Muscle of leg (tissue), 11 donors: Measurements from ENCODE around the gene TRMT2A. TPM values are rescaled to one million over a fixed set of nuclear protein-coding genes. Genes with fewer than 3 reads are reported as not detected.
A peak's percentile ranks its signal among the peaks of the same experiment; 100 is the strongest.

Experiments used
- DNase-seq: peaks from one replicate; pipeline ENCODE4 v3.0.0; 2013
- H3K27ac ChIP-seq: one replicate; pipeline ENCODE4 v1.5.1; 2013; ENCODE audit warnings: mild to moderate bottlenecking, low read length, control low read depth
- H3K27me3 ChIP-seq: one replicate; pipeline ENCODE4 v1.6.1; 2013; ENCODE audit warnings: low read length; ENCODE audit not compliant: control insufficient read depth, insufficient read depth
- H3K36me3 ChIP-seq: one replicate; pipeline ENCODE4 v1.6.1; 2013; ENCODE audit warnings: low read length; ENCODE audit not compliant: control insufficient read depth, insufficient read depth
- H3K4me1 ChIP-seq: one replicate; pipeline ENCODE4 v1.6.1; 2013; ENCODE audit warnings: low read length; ENCODE audit not compliant: control insufficient read depth, insufficient read depth
- H3K4me3 ChIP-seq: one replicate; pipeline ENCODE4 v1.5.1; 2013; ENCODE audit warnings: low read length, control low read depth
- H3K9me3 ChIP-seq: replicated peaks from 2 replicates; pipeline ENCODE4 v1.6.1; 2013; ENCODE audit warnings: low read depth, low read length; ENCODE audit not compliant: control insufficient read depth
- WGBS: methylation state at CpG from one replicate; pipeline ENCODE4 v1.1.5; 2013; ENCODE audit warnings: missing lambda C conversion rate; ENCODE audit not compliant: insufficient coverage; 5-methylcytosine and 5-hydroxymethylcytosine counted together
- polyA plus RNA-seq, 8 donors: library from polyadenylated mRNA; unstranded; fragments of 120-200 nt; gene quantifications; one replicate each; pipeline versions ENCODE4 v1.2.1 to v1.2.3, GENCODE V29; 2013; ENCODE audit warnings: inconsistent platforms in 1 of 8, low replicate concordance in 1 of 8; ENCODE audit not compliant: insufficient read length in 8 of 8, insufficient read depth in 1 of 8
- total RNA-seq: library from RNA; stranded (reverse); fragments of 120-200 nt; gene quantifications from one replicate; pipeline ENCODE4 v1.2.4, GENCODE V29; 2013

The TRMT2A gene
- total and polyA plus RNA-seq, 9 donors, result 32.2 to 54.6 (median 45.8) TPM

DNA sequence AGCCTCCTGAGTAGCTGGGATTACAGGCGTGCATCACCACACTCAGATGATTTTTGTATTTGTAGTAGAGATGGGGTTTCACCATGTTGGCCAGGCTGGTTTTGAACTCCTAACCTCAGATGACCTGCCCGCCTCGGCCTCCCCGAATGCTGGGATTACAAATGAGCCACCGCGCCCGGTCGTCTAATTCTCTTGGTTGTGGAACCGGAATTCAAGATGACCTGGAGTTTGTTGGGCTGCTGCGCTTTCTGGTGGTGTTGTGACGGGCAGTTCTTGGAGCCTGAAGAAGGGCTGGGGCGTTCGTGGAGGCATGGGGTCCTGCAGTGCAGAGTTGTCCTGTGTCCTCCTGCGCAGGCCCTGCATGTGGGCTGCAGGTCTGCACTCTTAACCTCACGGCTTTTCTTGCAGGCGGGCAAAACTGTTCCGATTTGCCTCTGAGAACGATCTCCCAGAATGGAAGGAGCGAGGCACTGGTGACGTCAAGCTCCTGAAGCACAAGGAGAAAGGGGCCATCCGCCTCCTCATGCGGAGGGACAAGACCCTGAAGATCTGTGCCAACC lies 4.9 kb upstream of the TRMT2A start:
- Histone ChIP-seq H3K36me3 (peaks cover 71% of the 10 kb centered on the region), H3K27me3 (no peaks in the 10 kb centered on the region), H3K27ac (no peak overlapping the region), H3K4me3 (no peak overlapping the region), H3K9me3 (no peaks in the 10 kb centered on the region), H3K4me1 (peaks cover 11% of the 10 kb centered on the region)
- DNase-seq, result no peak
- 93% methylated on average over 21 of the region's 22 CpGs for WGBS

GRCh38 chr22:20118300-20119020 lies 1.4 kb upstream of the TRMT2A start:
- Histone ChIP-seq H3K4me3 (peak overlapping the region; percentile 82), H3K9me3 (no peaks in the 10 kb centered on the region), H3K4me1 (peaks cover 34% of the 10 kb centered on the region), H3K36me3 (peaks cover 62% of the 10 kb centered on the region), H3K27me3 (no peaks in the 10 kb centered on the region), H3K27ac (peak overlapping the region; percentile 72)
- DNase-seq, result no peak
- WGBS, result 25% methylated on average over 3 of the region's 8 CpGs

DNA sequence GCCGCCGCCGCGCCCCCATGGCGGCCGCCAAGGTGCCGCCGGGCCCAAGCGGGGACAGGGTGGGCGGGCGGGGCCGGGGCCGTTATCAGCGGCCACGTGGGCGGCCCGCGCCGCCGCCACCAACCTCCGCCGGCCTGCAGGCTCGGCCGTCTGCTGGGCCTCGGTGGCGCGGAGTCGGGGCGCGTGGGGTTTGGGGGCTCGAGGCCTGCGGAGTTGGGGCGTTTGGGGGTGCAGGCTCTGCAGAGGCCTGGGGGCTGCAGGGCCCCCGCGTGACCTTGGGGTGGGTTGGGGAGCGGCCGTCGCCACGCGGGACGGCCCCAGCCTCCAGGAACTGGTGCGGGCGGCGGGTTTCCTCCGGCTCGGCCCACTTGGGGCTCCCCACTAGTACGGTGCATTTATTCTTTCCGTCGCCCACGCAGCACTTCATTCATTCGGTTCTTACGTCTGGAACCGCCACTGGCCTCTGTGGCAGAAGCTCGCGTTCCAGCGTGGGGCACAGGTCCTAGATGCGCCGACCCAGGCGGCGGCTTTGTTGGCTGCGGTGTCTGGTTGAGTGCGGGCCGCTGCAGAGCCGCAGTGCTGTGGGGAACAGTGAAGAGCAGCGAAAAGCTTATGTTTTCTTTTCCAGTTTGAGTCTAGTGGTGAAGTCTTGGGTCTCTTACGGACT lies 740 bp upstream of the TRMT2A start:
- H3K4me1 ChIP-seq, result peaks cover 34% of the 10 kb centered on the region
- WGBS, result under 1% methylated on average over 61 of the region's 66 CpGs
- H3K9me3 ChIP-seq, result no peaks in the 10 kb centered on the region
- H3K27me3 ChIP-seq, result no peaks in the 10 kb centered on the region
- peak overlapping the region; percentile 72 for H3K27ac ChIP-seq
- H3K4me3 ChIP-seq, result peak overlapping the region; percentile 82
- DNase-seq, result no peak
- H3K36me3 ChIP-seq, result peaks cover 67% of the 10 kb centered on the region

DNA sequence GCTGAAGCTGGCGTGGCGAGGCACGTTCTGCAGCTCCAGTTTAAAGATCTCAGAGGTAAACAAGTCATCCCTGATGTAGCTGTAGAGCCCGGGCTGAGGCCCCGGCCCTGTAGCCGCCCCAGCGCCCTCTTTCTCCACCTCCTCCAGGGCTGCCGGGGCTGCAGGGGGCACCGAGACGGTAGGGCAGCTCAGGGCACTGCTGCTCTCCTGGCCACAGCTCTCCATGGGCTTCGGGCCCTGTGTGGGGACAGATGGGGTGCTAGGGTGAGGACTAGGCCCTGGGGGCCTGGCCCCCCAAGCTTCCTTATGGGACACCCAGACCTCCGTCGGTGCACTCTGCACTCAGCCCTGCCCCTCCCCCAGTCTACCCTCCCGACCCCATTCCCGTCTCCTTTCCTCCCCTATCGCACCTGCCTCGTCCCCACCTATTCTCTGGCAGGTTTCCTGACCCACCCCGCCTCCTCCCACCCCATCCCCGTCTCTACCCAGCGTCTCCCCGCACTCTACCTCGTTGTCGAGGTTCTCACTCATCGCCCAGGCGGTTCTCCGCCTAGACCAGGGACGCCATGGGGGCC lies 563 bp downstream of the TRMT2A start:
- WGBS, result 9% methylated on average over 16 of the region's 27 CpGs
- H3K4me1 ChIP-seq, result peaks cover 44% of the 10 kb centered on the region
- peak overlapping the region; percentile 90 for H3K4me3 ChIP-seq
- no peaks in the 10 kb centered on the region for H3K9me3 ChIP-seq
- H3K27me3 ChIP-seq, result no peaks in the 10 kb centered on the region
- H3K36me3 ChIP-seq, result peaks cover 68% of the 10 kb centered on the region
- DNase-seq, result no peak
- H3K27ac ChIP-seq, result peak overlapping the region; percentile 89

GRCh38 chr22:20115691-20116375 lies 1.2 kb downstream of the TRMT2A start, which contains the start of gene RANBP1:
TSS of gene RANBP1 (plus strand) at chr22:20116104. CDS start at chr22:20116185, 81 bp downstream.
- H3K4me1 ChIP-seq, result peaks cover 46% of the 10 kb centered on the region
- H3K9me3 ChIP-seq, result no peaks in the 10 kb centered on the region
- 62% methylated on average over 29 of the region's 30 CpGs for WGBS
- no peaks in the 10 kb centered on the region for H3K27me3 ChIP-seq
- peaks cover 69% of the 10 kb centered on the region for H3K36me3 ChIP-seq
- peak; percentile 78 for DNase-seq
- peak within 1 kb of the TSS; percentile 89 for H3K27ac ChIP-seq
- peak within 1 kb of the TSS; percentile 90 for H3K4me3 ChIP-seq

- Histone ChIP-seq H3K27ac (peak overlapping the region; percentile 79), H3K36me3 (peaks cover 69% of the 10 kb centered on the region), H3K9me3 (no peaks in the 10 kb centered on the region), H3K4me1 (peaks cover 46% of the 10 kb centered on the region), H3K27me3 (no peaks in the 10 kb centered on the region), H3K4me3 (no peak overlapping the region)
- DNase-seq, result no peak
- WGBS, result 89% methylated on average over 35 of the region's 36 CpGs
These were observed 2.2 kb downstream of the TRMT2A start for GRCh38 chr22:20114506-20115475.

DNA sequence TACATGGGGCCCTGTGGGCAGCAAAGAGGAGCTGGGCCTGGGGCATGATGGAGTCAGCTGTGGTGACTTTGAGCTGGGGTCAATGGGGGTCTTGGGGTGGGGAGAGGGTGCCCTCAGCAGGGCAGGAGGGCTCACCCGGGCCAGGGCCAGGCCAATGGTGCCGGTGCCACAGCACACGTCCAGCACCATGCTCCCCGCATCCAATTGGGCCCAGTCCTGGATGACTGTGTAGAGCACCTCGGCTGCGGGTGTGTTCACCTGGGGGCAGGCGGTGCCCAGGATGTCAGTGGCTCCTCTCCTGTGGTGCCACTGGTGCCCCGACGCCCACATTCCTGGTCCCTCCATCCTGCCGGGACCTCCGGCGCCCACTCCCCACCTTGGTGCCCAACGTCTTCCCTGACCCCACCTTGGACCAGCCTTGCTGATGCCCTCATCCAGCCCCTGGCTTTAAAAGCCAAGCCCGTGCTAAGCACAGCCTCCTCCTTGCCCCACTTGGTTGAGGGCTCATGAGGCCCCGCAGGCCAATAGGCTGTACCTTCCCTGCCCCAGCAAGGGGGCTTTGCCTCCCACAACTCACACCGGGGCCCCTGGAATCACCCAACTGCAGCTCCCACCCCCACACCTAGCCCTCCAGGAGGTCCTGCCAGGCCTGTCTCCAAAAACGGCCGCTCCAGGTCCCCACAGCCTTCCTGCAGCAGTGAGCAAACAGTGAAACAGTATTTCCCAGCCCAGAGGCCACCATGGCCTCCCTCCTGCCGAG lies 3.3 kb downstream of the TRMT2A start:
- Histone ChIP-seq H3K4me3 (no peak overlapping the region), H3K27ac (no peak overlapping the region), H3K4me1 (peaks cover 43% of the 10 kb centered on the region), H3K36me3 (peaks cover 71% of the 10 kb centered on the region), H3K9me3 (no peaks in the 10 kb centered on the region), H3K27me3 (no peaks in the 10 kb centered on the region)
- WGBS, result 89% methylated on average over 19 of the region's 19 CpGs
- DNase-seq, result no peak

GRCh38 chr22:20112623-20113511 lies 4.2 kb downstream of the TRMT2A start:
- 85% methylated on average over 15 of the region's 26 CpGs for WGBS
- Histone ChIP-seq H3K27ac (no peak overlapping the region), H3K4me3 (no peak overlapping the region), H3K36me3 (peaks cover 77% of the 10 kb centered on the region), H3K27me3 (no peaks in the 10 kb centered on the region), H3K9me3 (no peaks in the 10 kb centered on the region), H3K4me1 (peaks cover 36% of the 10 kb centered on the region)
- no peak for DNase-seq
